ENCODE data around the gene PTPRJ. TPM values are rescaled to one million over a fixed set of nuclear protein-coding genes. Genes with fewer than 3 reads are reported as not detected.

PTPRJ gene
- total and polyA plus RNA-seq, 2 donors (not counting 1 experiment from before 2014, with no cell fraction given) = 11.2 to 20.0 TPM

- H3K36me3 ChIP-seq (replicated peaks in 1 of 2; ENCODE audit: control extremely low read depth in 1 of 2, control insufficient read depth in 1 of 2, extremely low read depth in 1 of 2, insufficient read depth in 2 of 2, low read length in 1 of 2) = peaks cover 0 to 6% of the 10 kb centered on the region in 2 experiments
- ChIA-PET POLR2A (no interaction called here), CTCF (no interaction called here)
- intact Hi-C loops (cut with micrococcal nuclease) = loop anchor here (5.0 to 10.0 kb wide), 2 partner anchors 32 to 175 kb away; no protein-coding TSS in a partner anchor
- Mint-ChIP-seq H3K27me3 (no peaks in the 10 kb centered on the region), H3K4me1 (peaks cover 57% of the 10 kb centered on the region), H3K27ac (peak overlapping the region; percentile 65), H3K9me3 (ENCODE audit: insufficient read depth) (no peaks in the 10 kb centered on the region), H3K4me3 (no peak overlapping the region)
- H4K20me1 ChIP-seq (ENCODE audit: control insufficient read depth, insufficient read depth, low read length, poor library complexity, severe bottlenecking) = peaks cover 49% of the 10 kb centered on the region
- WGBS (ENCODE audit: insufficient coverage) = 90% methylated on average over 2 of the region's 6 CpGs
- no peak overlapping the region for H3K4me2 ChIP-seq (replicated peaks; ENCODE audit: low read depth, low read length, poor library complexity, severe bottlenecking)
- peaks cover 31 to 45% of the 10 kb centered on the region in 2 donors for H3K4me1 ChIP-seq (ENCODE audit: control insufficient read depth in 2 of 2, insufficient read depth in 2 of 2, low read length in 2 of 2)
- no peak overlapping the region for H2AFZ ChIP-seq (ENCODE audit: insufficient read depth, low read depth, low read length, poor library complexity, severe bottlenecking)
- ATAC-seq (ENCODE audit: low read depth) = no peak
- no peak for TF ChIP-seq EZH2 (IDR thresholded peaks at IDR 0.05; ENCODE audit: borderline replicate concordance, insufficient read depth, low read depth, low read length, poor library complexity, severe bottlenecking)
- no peak for TF ChIP-seq CTCF (IDR thresholded peaks at IDR 0.05)
- H3K27ac ChIP-seq (ENCODE audit: low read length in 2 of 2) = no peak overlapping the region
- H3K9me3 ChIP-seq (ENCODE audit: control extremely low read depth in 1 of 3, control insufficient read depth in 2 of 3, insufficient read depth in 1 of 3, low read length in 2 of 3) = no peaks in the 10 kb centered on the region
- peak overlapping the region in 1 of 5 experiments; percentile 3 for H3K4me3 ChIP-seq (ENCODE audit: control extremely low read depth in 1 of 5, extremely low read depth in 1 of 5, insufficient read depth in 1 of 5, low read depth in 2 of 5, low read length in 4 of 5)
- no peak overlapping the region for H3K9ac ChIP-seq (ENCODE audit: low read length)
- DNase-seq = no peak
- no peaks in the 10 kb centered on the region for H3K27me3 ChIP-seq (replicated peaks in 1 of 4; ENCODE audit: control extremely low read depth in 1 of 4, control insufficient read depth in 3 of 4, insufficient read depth in 4 of 4, low read length in 3 of 4)
- H3K79me2 ChIP-seq (ENCODE audit: control insufficient read depth, insufficient read depth, low read length) = peaks cover 72% of the 10 kb centered on the region
Observed at GRCh38 chr11:48029681-48030290, 49.4 kb downstream of the PTPRJ start.

- Histone ChIP-seq H4K20me1 (ENCODE audit: control insufficient read depth, insufficient read depth, low read length, poor library complexity, severe bottlenecking) (peaks cover 40% of the 10 kb centered on the region), H3K27me3 (replicated peaks in 1 of 4; ENCODE audit: control extremely low read depth in 1 of 4, control insufficient read depth in 3 of 4, insufficient read depth in 4 of 4, low read length in 3 of 4) (no peaks in the 10 kb centered on the region), H3K9ac (ENCODE audit: low read length) (peak overlapping the region; percentile 17), H2AFZ (ENCODE audit: insufficient read depth, low read depth, low read length, poor library complexity, severe bottlenecking) (no peak overlapping the region), H3K4me2 (replicated peaks; ENCODE audit: low read depth, low read length, poor library complexity, severe bottlenecking) (peak overlapping the region; percentile 59), H3K36me3 (replicated peaks in 1 of 2; ENCODE audit: control extremely low read depth in 1 of 2, control insufficient read depth in 1 of 2, extremely low read depth in 1 of 2, insufficient read depth in 2 of 2, low read length in 1 of 2) (peaks cover 0 to 4% of the 10 kb centered on the region in 2 experiments), H3K4me3 (ENCODE audit: control extremely low read depth in 1 of 5, extremely low read depth in 1 of 5, insufficient read depth in 1 of 5, low read depth in 2 of 5, low read length in 4 of 5) (peak overlapping the region in 2 of 5 experiments; percentile 7 to 17), H3K4me1 (ENCODE audit: control insufficient read depth in 2 of 2, insufficient read depth in 2 of 2, low read length in 2 of 2) (peaks cover 47 to 57% of the 10 kb centered on the region in 2 donors), H3K79me2 (ENCODE audit: control insufficient read depth, insufficient read depth, low read length) (peaks cover 73% of the 10 kb centered on the region), H3K27ac (ENCODE audit: low read length in 2 of 2) (peak overlapping the region; percentile 35 to 38), H3K9me3 (ENCODE audit: control extremely low read depth in 1 of 3, control insufficient read depth in 2 of 3, insufficient read depth in 1 of 3, low read length in 2 of 3) (no peaks in the 10 kb centered on the region)
- POLR2A ChIA-PET = interaction anchor here (0.6 kb wide), 1 partner anchor 465 kb away, joined by 5 read pairs; no protein-coding TSS in a partner anchor
- no peak for TF ChIP-seq CTCF (IDR thresholded peaks at IDR 0.05)
- no peak for TF ChIP-seq EZH2 (IDR thresholded peaks at IDR 0.05; ENCODE audit: borderline replicate concordance, insufficient read depth, low read depth, low read length, poor library complexity, severe bottlenecking)
- Mint-ChIP-seq H3K4me3 (peak overlapping the region; percentile 70), H3K27ac (peak overlapping the region; percentile 82), H3K9me3 (ENCODE audit: insufficient read depth) (no peaks in the 10 kb centered on the region), H3K27me3 (no peaks in the 10 kb centered on the region), H3K4me1 (peaks cover 66% of the 10 kb centered on the region)
- intact Hi-C loops (cut with micrococcal nuclease) = loop anchor here (5.0 kb wide), 1 partner anchor 34 kb away; no protein-coding TSS in a partner anchor
- ATAC-seq (ENCODE audit: low read depth) = peak; percentile 61
- CTCF ChIA-PET = interaction anchor here (1.0 to 1.5 kb wide), 3 partner anchors 12 to 94 kb away, joined by 4 to 10 read pairs (median 5); no protein-coding TSS in a partner anchor
- WGBS (ENCODE audit: insufficient coverage) = 100% methylated on average over 2 of the region's 6 CpGs
- no peak for DNase-seq
Observed at GRCh38 chr11:48031602-48032001, 51.2 kb downstream of the PTPRJ start.
